Stimulated activated naive B cell treated with anti-CD40 and anti-IgM and Interleukin-4, amounts not matched to agents 10 μg/mL and 1 μg/mL and 100 μg/mL, for 72 hours (primary cell): ENCODE results near the gene STAMBPL1.
"Not testable (repeated sequence)": the region's sequence is repeated elsewhere in the genome, so short reads cannot be mapped to it uniquely, and the experiment has no call there.

Source experiments
- ATAC-seq, 2 donors: fragments of 150-1000 bp; cut with Tn5 transposase; replicated peaks; 2 replicates each; pipeline ENCODE4 v1.10.0; 2021; ENCODE audit warnings: moderate library complexity in 1 of 2
- DNase-seq: peaks from one replicate; pipeline ENCODE4 v3.0.0; 2021
- H3K27ac Mint-ChIP-seq: one replicate; pipeline ENCODE4 v1.8.0; 2022; ENCODE audit warnings: mild to moderate bottlenecking, mixed read lengths
- H3K27me3 Mint-ChIP-seq, 2 donors: one replicate each; pipeline ENCODE4 v1.8.0; 2022; ENCODE audit warnings: mixed read lengths in 2 of 2
- H3K36me3 Mint-ChIP-seq, 2 donors: one replicate each; pipeline ENCODE4 v1.8.0; 2022; ENCODE audit warnings: mixed read lengths in 2 of 2, mild to moderate bottlenecking in 1 of 2
- H3K4me1 Mint-ChIP-seq, 2 donors: one replicate each; pipeline ENCODE4 v1.8.0; 2022; ENCODE audit warnings: mixed read lengths in 2 of 2, mild to moderate bottlenecking in 1 of 2
- H3K4me3 Mint-ChIP-seq, 2 donors: one replicate each; pipeline ENCODE4 v1.8.0; 2022; ENCODE audit warnings: mild to moderate bottlenecking in 2 of 2, mixed read lengths in 2 of 2, moderate library complexity in 1 of 2
- H3K9me3 Mint-ChIP-seq, 2 donors: one replicate each; pipeline ENCODE4 v1.8.0; 2022; ENCODE audit warnings: mixed read lengths in 2 of 2, mild to moderate bottlenecking in 1 of 2

The STAMBPL1 gene

GRCh38 chr10:88879534-88880281 is at the start of gene STAMBPL1:
STAMBPL1 (plus strand) TSS chr10:88880245; CDS start chr10:88901709, 21,464 bp downstream.
- Mint-ChIP-seq H3K4me1 (peaks cover 11 to 31% of the 10 kb centered on the region in 2 donors), H3K27me3 (peaks cover 0 to 3% of the 10 kb centered on the region in 2 donors)

GRCh38 chr10:88830643-88831268 is 49.3 kb upstream of the STAMBPL1 start:
- ATAC-seq (no peak), DNase-seq (no peak)
- H3K4me1 Mint-ChIP-seq, result peaks cover 0 to 4% of the 10 kb centered on the region in 2 donors
- H3K9me3 Mint-ChIP-seq, result no peaks in the 10 kb centered on the region
- no peak overlapping the region for H3K27ac Mint-ChIP-seq
- H3K27me3 Mint-ChIP-seq, result no peaks in the 10 kb centered on the region
- H3K36me3 Mint-ChIP-seq, result no peaks in the 10 kb centered on the region
- no peak overlapping the region for H3K4me3 Mint-ChIP-seq

More at GRCh38 chr10:88879534-88880281, at the start of gene STAMBPL1:
- H3K9me3 Mint-ChIP-seq, result no peaks in the 10 kb centered on the region
- peak; percentile 67 to 68 for ATAC-seq
- peak within 1 kb of the TSS; percentile 96 to 98 for H3K4me3 Mint-ChIP-seq
- H3K36me3 Mint-ChIP-seq, result peaks cover 0 to 9% of the 10 kb centered on the region in 2 donors
- H3K27ac Mint-ChIP-seq, result peak within 1 kb of the TSS; percentile 98
- DNase-seq, result peak; percentile 65

- no peak overlapping the region for H3K27ac Mint-ChIP-seq
- no peaks in the 10 kb centered on the region for H3K36me3 Mint-ChIP-seq
- H3K4me1 Mint-ChIP-seq, result no peaks in the 10 kb centered on the region
- ATAC-seq (no peak), DNase-seq (no peak)
- H3K27me3 Mint-ChIP-seq, result no peaks in the 10 kb centered on the region
- no peaks in the 10 kb centered on the region for H3K9me3 Mint-ChIP-seq
- H3K4me3 Mint-ChIP-seq, result no peak overlapping the region
Measured at GRCh38 chr10:88831709-88832108, 48.3 kb upstream of the STAMBPL1 start.

- Mint-ChIP-seq H3K4me1 (no peaks in the 10 kb centered on the region), H3K36me3 (no peaks in the 10 kb centered on the region), H3K27ac (no peak overlapping the region), H3K9me3 (no peaks in the 10 kb centered on the region), H3K4me3 (no peak overlapping the region), H3K27me3 (no peaks in the 10 kb centered on the region)
- DNase-seq (no peak), ATAC-seq (no peak)
Measured at GRCh38 chr10:88832376-88832775, 47.7 kb upstream of the STAMBPL1 start.

- no peaks in the 10 kb centered on the region for H3K9me3 Mint-ChIP-seq
- ATAC-seq (no peak), DNase-seq (no peak)
- H3K27ac Mint-ChIP-seq, result no peak overlapping the region
- no peak overlapping the region for H3K4me3 Mint-ChIP-seq
- H3K4me1 Mint-ChIP-seq, result no peaks in the 10 kb centered on the region
- no peaks in the 10 kb centered on the region for H3K36me3 Mint-ChIP-seq
- H3K27me3 Mint-ChIP-seq, result no peaks in the 10 kb centered on the region
Measured at GRCh38 chr10:88833156-88833555, 46.9 kb upstream of the STAMBPL1 start.

- H3K36me3 Mint-ChIP-seq, result no peaks in the 10 kb centered on the region
- no peak overlapping the region for H3K4me3 Mint-ChIP-seq
- ATAC-seq, result no peak
- H3K9me3 Mint-ChIP-seq, result no peaks in the 10 kb centered on the region
- H3K4me1 Mint-ChIP-seq, result no peaks in the 10 kb centered on the region
- H3K27ac Mint-ChIP-seq, result no peak overlapping the region
- DNase-seq, result no peak
- no peaks in the 10 kb centered on the region for H3K27me3 Mint-ChIP-seq
Measured at GRCh38 chr10:88833723-88834122, 46.3 kb upstream of the STAMBPL1 start.

DNA sequence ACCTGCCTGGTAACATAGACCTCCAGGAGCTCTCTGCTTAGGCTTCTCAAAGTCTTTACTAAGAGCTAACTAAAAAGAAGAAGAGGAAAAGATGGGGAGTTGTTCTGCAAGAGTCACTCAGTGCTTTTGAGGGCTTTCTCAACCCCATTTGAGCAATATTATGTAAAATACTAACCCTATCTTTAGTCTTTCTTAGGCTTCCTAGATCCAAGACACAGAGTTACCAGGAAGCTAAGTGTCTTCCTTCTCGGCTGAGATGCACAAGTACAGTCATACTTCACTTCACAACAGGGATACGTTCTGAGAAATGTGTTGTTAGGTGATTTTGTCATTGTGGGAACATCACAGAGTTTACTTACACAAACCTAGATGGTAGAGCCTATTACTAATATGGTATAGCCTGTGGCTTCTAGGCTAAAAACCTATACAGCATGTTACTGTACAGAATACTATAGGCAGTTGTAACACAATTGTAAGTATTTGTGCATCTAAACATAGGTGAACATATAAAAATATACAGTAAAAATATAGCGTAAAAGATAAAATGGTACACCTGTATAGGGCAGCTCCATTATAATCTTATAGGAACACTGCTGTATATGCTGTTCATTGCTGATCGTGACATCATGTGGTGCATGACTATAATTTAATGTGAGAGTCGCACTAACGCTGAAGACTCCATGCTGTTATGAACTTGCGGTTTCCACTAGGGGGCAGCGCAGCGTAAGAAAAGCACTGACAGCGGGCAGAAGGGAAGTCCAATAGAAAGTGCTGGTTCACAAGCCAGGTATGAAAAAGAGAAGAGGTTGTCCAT is 44.7 kb upstream of the STAMBPL1 start:
- Mint-ChIP-seq H3K9me3 (no peaks in the 10 kb centered on the region), H3K36me3 (no peaks in the 10 kb centered on the region), H3K4me3 (no peak overlapping the region), H3K4me1 (peaks cover 0 to 5% of the 10 kb centered on the region in 2 donors), H3K27ac (no peak overlapping the region), H3K27me3 (no peaks in the 10 kb centered on the region)
- DNase-seq (peak; percentile 67), ATAC-seq (peak; percentile 98)

DNA sequence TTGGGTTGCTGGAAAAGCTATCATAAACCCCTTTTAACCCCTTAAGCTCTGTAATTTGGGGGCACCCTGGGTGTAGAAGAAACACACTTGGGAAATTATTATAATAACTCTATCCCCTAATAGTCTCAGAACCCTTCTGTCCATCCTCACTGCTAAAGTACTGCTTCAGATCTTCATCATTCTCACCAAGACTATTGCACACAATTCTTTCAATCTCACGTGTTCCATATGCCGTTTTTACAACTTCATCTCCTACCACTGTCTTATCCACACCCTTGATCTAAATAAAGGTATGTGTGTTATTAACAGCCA is 44.2 kb upstream of the STAMBPL1 start:
- Mint-ChIP-seq H3K4me3 (no peak overlapping the region), H3K27me3 (no peaks in the 10 kb centered on the region), H3K4me1 (peaks cover 0 to 5% of the 10 kb centered on the region in 2 donors), H3K36me3 (no peaks in the 10 kb centered on the region), H3K9me3 (no peaks in the 10 kb centered on the region), H3K27ac (no peak overlapping the region)
- DNase-seq (no peak), ATAC-seq (peak in 1 of 2 donors; percentile 15)

DNA sequence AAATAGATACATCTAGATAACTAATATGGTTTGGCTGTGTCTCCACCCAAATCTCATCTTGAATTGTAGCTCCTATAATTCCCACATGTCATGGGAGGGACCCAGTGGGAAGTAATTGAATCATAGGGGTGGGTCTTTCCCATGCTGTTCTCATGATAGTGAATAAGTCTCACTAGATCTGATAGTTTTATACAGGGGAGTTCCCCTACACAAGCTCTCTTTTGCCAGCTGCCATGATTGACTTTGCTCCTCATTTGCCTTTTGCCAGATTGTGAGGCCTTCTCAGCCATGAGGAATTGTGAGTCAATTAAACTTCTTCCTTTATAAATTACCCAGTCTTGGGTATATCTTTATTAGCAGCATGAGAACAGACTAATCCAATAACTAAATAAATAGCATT is 42.4 kb upstream of the STAMBPL1 start:
- not testable (repeated sequence) for H3K9me3 Mint-ChIP-seq, H3K4me3 Mint-ChIP-seq, DNase-seq, H3K36me3 Mint-ChIP-seq, ATAC-seq, H3K27ac Mint-ChIP-seq, H3K27me3 Mint-ChIP-seq, H3K4me1 Mint-ChIP-seq

DNA sequence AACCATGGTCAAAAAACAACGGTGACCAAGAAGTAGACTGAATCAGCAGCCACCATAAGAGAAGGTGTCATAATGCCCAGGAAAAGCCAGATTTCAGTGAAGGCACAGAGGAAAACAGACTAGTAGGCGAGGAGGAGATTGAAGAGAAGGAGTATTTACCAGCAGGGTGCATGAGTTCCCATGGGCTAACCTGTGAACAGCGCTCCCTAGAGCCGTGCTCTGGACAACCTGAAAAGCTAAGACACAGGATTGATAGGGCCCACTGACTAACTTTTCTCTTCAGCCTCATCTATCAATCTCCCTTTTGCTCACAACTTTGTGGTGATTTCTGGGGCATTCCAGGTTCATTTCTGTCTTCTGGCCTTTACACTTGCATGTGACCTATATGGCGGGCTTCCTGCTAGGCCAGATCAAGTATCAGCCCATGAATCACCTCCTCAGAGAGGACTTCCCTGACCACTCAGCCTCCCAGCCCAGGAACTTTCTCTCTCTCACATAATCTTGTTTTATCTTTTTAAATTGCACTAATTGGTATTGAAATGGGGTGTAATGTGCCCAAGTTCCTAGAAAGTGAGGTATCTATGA is 41.2 kb upstream of the STAMBPL1 start:
- Mint-ChIP-seq H3K27ac (no peak overlapping the region), H3K4me3 (no peak overlapping the region), H3K36me3 (no peaks in the 10 kb centered on the region), H3K4me1 (peaks cover 5% of the 10 kb centered on the region in 2 donors), H3K9me3 (no peaks in the 10 kb centered on the region), H3K27me3 (no peaks in the 10 kb centered on the region)
- DNase-seq (no peak), ATAC-seq (peak in 1 of 2 donors; percentile 15)

GRCh38 chr10:88840104-88840503 is 39.9 kb upstream of the STAMBPL1 start:
- H3K4me1 Mint-ChIP-seq, result peaks cover 5% of the 10 kb centered on the region in 2 donors
- ATAC-seq (no peak), DNase-seq (no peak)
- H3K36me3 Mint-ChIP-seq, result no peaks in the 10 kb centered on the region
- H3K4me3 Mint-ChIP-seq, result no peak overlapping the region
- H3K27me3 Mint-ChIP-seq, result no peaks in the 10 kb centered on the region
- H3K9me3 Mint-ChIP-seq, result no peaks in the 10 kb centered on the region
- no peak overlapping the region for H3K27ac Mint-ChIP-seq

- ATAC-seq (no peak), DNase-seq (no peak)
- no peaks in the 10 kb centered on the region for H3K9me3 Mint-ChIP-seq
- H3K4me3 Mint-ChIP-seq, result no peak overlapping the region
- no peaks in the 10 kb centered on the region for H3K36me3 Mint-ChIP-seq
- H3K4me1 Mint-ChIP-seq, result peaks cover 5% of the 10 kb centered on the region in 2 donors
- H3K27me3 Mint-ChIP-seq, result no peaks in the 10 kb centered on the region
- no peak overlapping the region for H3K27ac Mint-ChIP-seq
Measured at GRCh38 chr10:88840881-88841280, 39.2 kb upstream of the STAMBPL1 start.

DNA sequence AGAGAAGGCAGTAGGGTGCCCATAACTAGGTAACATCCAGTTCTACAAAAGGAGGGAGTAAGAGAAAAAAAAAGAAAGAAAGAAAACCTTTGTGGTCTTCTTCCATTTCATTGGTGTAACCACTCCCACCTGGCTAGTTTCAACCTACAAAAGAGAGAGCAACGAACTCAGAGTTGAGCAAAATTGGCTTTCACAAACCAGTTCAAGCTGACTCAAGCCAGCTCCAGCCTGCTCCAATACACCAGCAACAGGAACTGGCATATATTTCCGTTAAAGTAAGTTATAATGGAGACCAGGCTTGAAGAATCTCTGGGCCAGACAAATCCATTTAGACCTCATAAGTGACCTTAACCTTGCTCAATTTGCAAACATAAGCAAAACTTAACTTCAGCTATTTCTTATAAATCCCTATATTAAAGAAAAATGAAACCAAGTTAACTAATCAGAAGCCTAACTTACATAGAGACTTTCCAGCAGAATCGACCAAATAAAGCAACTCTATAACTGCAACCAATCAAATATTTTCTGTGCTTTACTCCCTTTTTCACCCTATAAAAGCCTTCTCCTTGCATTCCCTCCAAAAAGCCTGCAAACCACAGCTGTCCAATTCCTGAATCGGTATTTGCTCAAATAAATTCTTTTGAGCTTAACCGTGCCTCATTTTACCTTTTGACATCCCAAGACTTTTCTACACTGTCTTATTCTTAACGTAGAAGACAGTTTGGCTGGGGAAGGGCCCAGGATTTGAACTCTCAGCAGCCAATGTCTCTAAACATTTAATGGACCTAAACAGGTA is 38.5 kb upstream of the STAMBPL1 start:
- no peaks in the 10 kb centered on the region for H3K36me3 Mint-ChIP-seq
- no peaks in the 10 kb centered on the region for H3K9me3 Mint-ChIP-seq
- H3K27me3 Mint-ChIP-seq, result no peaks in the 10 kb centered on the region
- ATAC-seq, result no peak
- no peak overlapping the region for H3K27ac Mint-ChIP-seq
- H3K4me3 Mint-ChIP-seq, result no peak overlapping the region
- H3K4me1 Mint-ChIP-seq, result peaks cover 5% of the 10 kb centered on the region in 2 donors
- DNase-seq, result no peak

- Mint-ChIP-seq H3K27ac (no peak overlapping the region), H3K4me3 (no peak overlapping the region), H3K27me3 (no peaks in the 10 kb centered on the region), H3K9me3 (no peaks in the 10 kb centered on the region), H3K36me3 (no peaks in the 10 kb centered on the region), H3K4me1 (peaks cover 5% of the 10 kb centered on the region in 2 donors)
- DNase-seq (no peak), ATAC-seq (no peak)
Measured at GRCh38 chr10:88843171-88843570, 36.9 kb upstream of the STAMBPL1 start.
